Panc1 (cell line): ENCODE data around the gene ZC3H18. TPM values are rescaled to one million over a fixed set of nuclear protein-coding genes. Genes with fewer than 3 reads are reported as not detected.

Source experiments
- ATAC-seq: fragments of 200-7000 bp; cut with Tn5 transposase; 2 replicates; pipeline ENCODE4 v1.9.1; 2020; ENCODE audit warnings: mild to moderate bottlenecking, moderate library complexity
- BruUV-seq: library from RNA; stranded (reverse); fragments of 400-500 nt; replicated peaks from 2 replicates; lab custom pipeline; 2021; lab: Mats Ljungman, UMichigan
- CTCF ChIA-PET: fragments of 300-600 bp; sonication (Branson Sonifier 250); formaldehyde crosslinking; loops from one replicate; lab custom pipeline; 2022; ENCODE audit warnings: antibody characterized with exemption; lab: Charles Lee
- POLR2A ChIA-PET: fragments of 300-600 bp; sonication (Branson Sonifier 250); formaldehyde crosslinking; loops from one replicate; lab custom pipeline; 2022; ENCODE audit warnings: antibody characterized with exemption; lab: Charles Lee
- DNase-seq: peaks from one replicate; pipeline ENCODE4 v3.0.0-alpha.2; 2010; ENCODE audit warnings: low read depth, low spot score
- H3K27ac ChIP-seq: 2 replicates; pipeline ENCODE4 v1.5.1; 2011; ENCODE audit warnings: mild to moderate bottlenecking, low read length, inconsistent platforms
- H3K27me3 ChIP-seq: fragments of 200-500 bp; sonication (Bioruptor generic); 2 replicates; pipeline ENCODE4 v1.6.0; 2014; ENCODE audit warnings: low read length, inconsistent platforms; ENCODE audit not compliant: control insufficient read depth, insufficient read depth
- H3K36me3 ChIP-seq: fragments of 200-500 bp; sonication (Bioruptor generic); 2 replicates; pipeline ENCODE4 v1.5.1; 2014; ENCODE audit warnings: inconsistent platforms, mild to moderate bottlenecking, low read length, moderate library complexity; ENCODE audit not compliant: control insufficient read depth, insufficient read depth
- H3K4me1 ChIP-seq: 2 replicates; pipeline ENCODE4 v1.5.1; 2011; ENCODE audit warnings: inconsistent platforms, mild to moderate bottlenecking, low read length, moderate library complexity; ENCODE audit not compliant: control insufficient read depth, insufficient read depth
- H3K4me3 ChIP-seq, 2 experiments: 2 replicates each; pipeline ENCODE4 v1.5.1; 2011 to 2012; ENCODE audit warnings: low read depth in 2 of 2, low read length in 2 of 2, mild to moderate bottlenecking in 2 of 2, inconsistent platforms in 1 of 2, moderate library complexity in 1 of 2
- H3K9me3 ChIP-seq: fragments of 200-500 bp; sonication (Bioruptor generic); 2 replicates; pipeline ENCODE4 v1.5.1; 2014; ENCODE audit warnings: low read depth, mild to moderate bottlenecking, inconsistent platforms, low read length, moderate library complexity; ENCODE audit not compliant: control insufficient read depth, insufficient read depth
- POLR2AphosphoS5 ChIP-seq: IDR thresholded peaks from 2 replicates; pipeline ENCODE4 v1.6.1; 2012; ENCODE audit warnings: mild to moderate bottlenecking, low read depth, low read length, moderate library complexity
- SIN3A ChIP-seq: IDR thresholded peaks from 2 replicates; pipeline ENCODE4 v1.6.1; 2012; ENCODE audit warnings: low read depth, mild to moderate bottlenecking, low read length, moderate library complexity, borderline replicate concordance; ENCODE audit not compliant: insufficient read depth
- TCF7L2 ChIP-seq: IDR thresholded peaks from 2 replicates; pipeline ENCODE4 v1.6.1; 2011; ENCODE audit warnings: mild to moderate bottlenecking, low read depth, low read length, inconsistent platforms
- in situ Hi-C: cut with HindIII; loops from 2 replicates; pipeline ENCODE4 v1.10.0; 2016; ENCODE audit warnings: low sequenced_read_pairs, low pct_unique_long_range_greater_than_20kb
- intact Hi-C: fragments of 100-400 bp; cut with micrococcal nuclease; formaldehyde crosslinking; loops from one replicate; pipeline ENCODE4 v1.10.0; 2022; ENCODE audit not compliant: unreplicated experiment
- total RNA-seq: library from RNA; stranded (reverse); gene quantifications from one replicate; pipeline ENCODE4 v1.2.1, GENCODE V29; 2021; ENCODE audit not compliant: unreplicated experiment
- TF ChIP-seq, protein P1 (sequence below), 2 experiments: IDR thresholded peaks; 2 replicates each; pipeline ENCODE4 v1.6.1; 2011 to 2012; ENCODE audit warnings: low read depth in 2 of 2, control low read depth in 1 of 2, low read length in 1 of 2, mild to moderate bottlenecking in 1 of 2, moderate library complexity in 1 of 2; ENCODE audit not compliant: insufficient read depth in 1 of 2
- TF ChIP-seq, protein P2 (sequence below): fragments of 450-650 bp; IDR thresholded peaks from 2 replicates; pipeline ENCODE4 v1.5.1; 2017; ENCODE audit warnings: mild to moderate bottlenecking

ZC3H18 gene
- total RNA-seq, 1 experiment from 2014 or later = 45.9 TPM

- no peaks in the 10 kb centered on the region for H3K27me3 ChIP-seq
- BruUV-seq = no TSS peak
- no peaks in the 10 kb centered on the region for H3K9me3 ChIP-seq
- intact Hi-C loops = no loop called here
- CTCF ChIA-PET = no interaction called here
- POLR2A ChIA-PET = no interaction called here
- DNase-seq = no peak
- no peak overlapping the region for H3K27ac ChIP-seq
- H3K4me1 ChIP-seq = no peaks in the 10 kb centered on the region
- TF ChIP-seq SIN3A (no peak), TCF7L2 (no peak), POLR2AphosphoS5 (no peak)
- TF ChIP-seq, protein P1, sequence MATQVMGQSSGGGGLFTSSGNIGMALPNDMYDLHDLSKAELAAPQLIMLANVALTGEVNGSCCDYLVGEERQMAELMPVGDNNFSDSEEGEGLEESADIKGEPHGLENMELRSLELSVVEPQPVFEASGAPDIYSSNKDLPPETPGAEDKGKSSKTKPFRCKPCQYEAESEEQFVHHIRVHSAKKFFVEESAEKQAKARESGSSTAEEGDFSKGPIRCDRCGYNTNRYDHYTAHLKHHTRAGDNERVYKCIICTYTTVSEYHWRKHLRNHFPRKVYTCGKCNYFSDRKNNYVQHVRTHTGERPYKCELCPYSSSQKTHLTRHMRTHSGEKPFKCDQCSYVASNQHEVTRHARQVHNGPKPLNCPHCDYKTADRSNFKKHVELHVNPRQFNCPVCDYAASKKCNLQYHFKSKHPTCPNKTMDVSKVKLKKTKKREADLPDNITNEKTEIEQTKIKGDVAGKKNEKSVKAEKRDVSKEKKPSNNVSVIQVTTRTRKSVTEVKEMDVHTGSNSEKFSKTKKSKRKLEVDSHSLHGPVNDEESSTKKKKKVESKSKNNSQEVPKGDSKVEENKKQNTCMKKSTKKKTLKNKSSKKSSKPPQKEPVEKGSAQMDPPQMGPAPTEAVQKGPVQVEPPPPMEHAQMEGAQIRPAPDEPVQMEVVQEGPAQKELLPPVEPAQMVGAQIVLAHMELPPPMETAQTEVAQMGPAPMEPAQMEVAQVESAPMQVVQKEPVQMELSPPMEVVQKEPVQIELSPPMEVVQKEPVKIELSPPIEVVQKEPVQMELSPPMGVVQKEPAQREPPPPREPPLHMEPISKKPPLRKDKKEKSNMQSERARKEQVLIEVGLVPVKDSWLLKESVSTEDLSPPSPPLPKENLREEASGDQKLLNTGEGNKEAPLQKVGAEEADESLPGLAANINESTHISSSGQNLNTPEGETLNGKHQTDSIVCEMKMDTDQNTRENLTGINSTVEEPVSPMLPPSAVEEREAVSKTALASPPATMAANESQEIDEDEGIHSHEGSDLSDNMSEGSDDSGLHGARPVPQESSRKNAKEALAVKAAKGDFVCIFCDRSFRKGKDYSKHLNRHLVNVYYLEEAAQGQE (IDR thresholded peaks at IDR 0.05; ENCODE audit: insufficient read depth in 1 of 2, low read depth in 2 of 2, low read length in 1 of 2) = no peak
- TF ChIP-seq, protein P2, sequence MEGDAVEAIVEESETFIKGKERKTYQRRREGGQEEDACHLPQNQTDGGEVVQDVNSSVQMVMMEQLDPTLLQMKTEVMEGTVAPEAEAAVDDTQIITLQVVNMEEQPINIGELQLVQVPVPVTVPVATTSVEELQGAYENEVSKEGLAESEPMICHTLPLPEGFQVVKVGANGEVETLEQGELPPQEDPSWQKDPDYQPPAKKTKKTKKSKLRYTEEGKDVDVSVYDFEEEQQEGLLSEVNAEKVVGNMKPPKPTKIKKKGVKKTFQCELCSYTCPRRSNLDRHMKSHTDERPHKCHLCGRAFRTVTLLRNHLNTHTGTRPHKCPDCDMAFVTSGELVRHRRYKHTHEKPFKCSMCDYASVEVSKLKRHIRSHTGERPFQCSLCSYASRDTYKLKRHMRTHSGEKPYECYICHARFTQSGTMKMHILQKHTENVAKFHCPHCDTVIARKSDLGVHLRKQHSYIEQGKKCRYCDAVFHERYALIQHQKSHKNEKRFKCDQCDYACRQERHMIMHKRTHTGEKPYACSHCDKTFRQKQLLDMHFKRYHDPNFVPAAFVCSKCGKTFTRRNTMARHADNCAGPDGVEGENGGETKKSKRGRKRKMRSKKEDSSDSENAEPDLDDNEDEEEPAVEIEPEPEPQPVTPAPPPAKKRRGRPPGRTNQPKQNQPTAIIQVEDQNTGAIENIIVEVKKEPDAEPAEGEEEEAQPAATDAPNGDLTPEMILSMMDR = no peak
- no peak for ATAC-seq
- no peak overlapping the region for H3K4me3 ChIP-seq
- in situ Hi-C loops = no loop called here
- H3K36me3 ChIP-seq = 0 out of 2 replicates have a peak, but pooled peaks cover 2% of the 10 kb centered on the region
Observed at GRCh38 chr16:88585269-88585668, 15.1 kb downstream of the ZC3H18 start.

GRCh38 chr16:88585927-88586581 lies 15.9 kb downstream of the ZC3H18 start:
- CTCF ChIA-PET = no interaction called here
- DNase-seq = no peak
- POLR2A ChIA-PET = no interaction called here
- no peak for ATAC-seq
- in situ Hi-C loops (no loop called here), intact Hi-C loops (no loop called here)
- no peaks in the 10 kb centered on the region for H3K9me3 ChIP-seq
- 0 out of 2 replicates have a peak, but pooled peaks cover 2% of the 10 kb centered on the region for H3K36me3 ChIP-seq
- H3K27me3 ChIP-seq = no peaks in the 10 kb centered on the region
- TF ChIP-seq POLR2AphosphoS5 (no peak), SIN3A (no peak), TCF7L2 (no peak)
- TF ChIP-seq, protein P2 = no peak
- TF ChIP-seq, protein P1 (IDR thresholded peaks at IDR 0.05; ENCODE audit: insufficient read depth in 1 of 2, low read depth in 2 of 2, low read length in 1 of 2) = no peak
- H3K4me3 ChIP-seq = no peak overlapping the region
- H3K4me1 ChIP-seq = no peaks in the 10 kb centered on the region
- no TSS peak for BruUV-seq
- H3K27ac ChIP-seq = no peak overlapping the region
